Naive B cell (primary cell): ENCODE measurements around the gene MYO3B. TPM values are rescaled to one million over a fixed set of nuclear protein-coding genes. Genes with fewer than 3 reads are reported as not detected.

Source experiments
- ATAC-seq, 2 donors: fragments of 150-1000 bp; cut with Tn5 transposase; 2 replicates each; pipeline ENCODE4 v1.10.0; 2021; ENCODE audit warnings: low read depth in 2 of 2, mild to moderate bottlenecking in 2 of 2, moderate library complexity in 2 of 2
- DNase-seq: peaks from one replicate; pipeline ENCODE4 v3.0.0; 2022
- H3K27ac Mint-ChIP-seq, 6 donors: one replicate each; pipeline ENCODE4 v1.8.0; 2020 to 2022; ENCODE audit warnings: mild to moderate bottlenecking in 6 of 6, mixed read lengths in 6 of 6, moderate library complexity in 5 of 6, inconsistent platforms in 2 of 6
- H3K27me3 Mint-ChIP-seq, 3 donors: one replicate each; pipeline ENCODE4 v1.8.0; 2021 to 2022; ENCODE audit warnings: mixed read lengths in 3 of 3, mild to moderate bottlenecking in 1 of 3
- H3K36me3 Mint-ChIP-seq, 2 donors: one replicate each; pipeline ENCODE4 v1.8.0; 2020 to 2022; ENCODE audit warnings: mixed read lengths in 2 of 2, inconsistent platforms in 1 of 2, mild to moderate bottlenecking in 1 of 2
- H3K4me1 Mint-ChIP-seq, 3 donors: one replicate each; pipeline ENCODE4 v1.8.0; 2020 to 2022; ENCODE audit warnings: mixed read lengths in 3 of 3, inconsistent platforms in 1 of 3, mild to moderate bottlenecking in 1 of 3, moderate library complexity in 1 of 3
- H3K4me3 Mint-ChIP-seq, 8 donors: one replicate each; pipeline ENCODE4 v1.8.0; 2020 to 2022; ENCODE audit warnings: mild to moderate bottlenecking in 8 of 8, mixed read lengths in 8 of 8, moderate library complexity in 8 of 8, inconsistent platforms in 2 of 8
- H3K9me3 Mint-ChIP-seq, 7 donors: one replicate each; pipeline ENCODE4 v1.8.0; 2020 to 2022; ENCODE audit warnings: mixed read lengths in 7 of 7, mild to moderate bottlenecking in 5 of 7, inconsistent platforms in 2 of 7, moderate library complexity in 1 of 7
- polyA plus RNA-seq, 6 donors: library from polyadenylated mRNA; unstranded; fragments of 300-500 nt; fragmentation: Illumina TruSeq; gene quantifications; one replicate each; pipeline ENCODE4 v1.2.3, GENCODE V29; 2021; ENCODE audit warnings: low read depth in 6 of 6

MYO3B gene
- polyA plus RNA-seq, 6 donors from 2014 or later, result not detected

GRCh38 chr2:170509452-170510193 lies 331.7 kb downstream of the MYO3B start:
- Mint-ChIP-seq H3K9me3 (no peaks in the 10 kb centered on the region), H3K4me3 (no peak overlapping the region), H3K27ac (no peak overlapping the region), H3K27me3 (peaks cover 5 to 17% (median 12%) of the 10 kb centered on the region in 3 donors), H3K36me3 (no peaks in the 10 kb centered on the region), H3K4me1 (peaks cover 0 to 5% (median 3%) of the 10 kb centered on the region in 3 donors)
- ATAC-seq (no peak), DNase-seq (no peak)

DNA sequence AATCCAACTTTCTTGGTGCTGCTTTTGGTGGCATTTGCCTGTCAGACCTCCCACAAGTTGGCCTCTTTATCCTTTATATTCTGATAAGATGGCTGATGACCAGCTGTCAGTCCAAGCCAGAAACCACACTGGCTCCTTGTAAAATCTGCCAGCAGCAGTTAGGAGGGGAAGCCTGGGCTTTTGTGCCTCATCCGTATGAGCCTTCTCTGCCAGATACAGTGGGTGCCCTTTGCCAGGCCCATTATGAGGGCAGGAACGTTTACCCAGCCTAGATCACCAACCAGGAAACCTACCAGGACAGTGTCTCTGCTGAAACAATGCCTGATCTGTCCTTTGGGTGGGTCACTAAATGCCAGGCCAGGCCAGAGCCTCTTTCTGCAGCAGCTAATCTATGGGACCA lies 334.3 kb downstream of the MYO3B start:
- ATAC-seq (no peak), DNase-seq (no peak)
- Mint-ChIP-seq H3K36me3 (no peaks in the 10 kb centered on the region), H3K27me3 (peaks cover 0 to 6% (median 5%) of the 10 kb centered on the region in 3 donors), H3K4me3 (no peak overlapping the region), H3K9me3 (no peaks in the 10 kb centered on the region), H3K27ac (no peak overlapping the region), H3K4me1 (no peaks in the 10 kb centered on the region)

GRCh38 chr2:170514140-170514539 lies 336.2 kb downstream of the MYO3B start:
- Mint-ChIP-seq H3K9me3 (no peaks in the 10 kb centered on the region), H3K4me1 (no peaks in the 10 kb centered on the region), H3K36me3 (no peaks in the 10 kb centered on the region), H3K27me3 (no peaks in the 10 kb centered on the region), H3K4me3 (no peak overlapping the region), H3K27ac (no peak overlapping the region)
- DNase-seq (no peak), ATAC-seq (no peak)

- no peaks in the 10 kb centered on the region for H3K36me3 Mint-ChIP-seq
- DNase-seq (no peak), ATAC-seq (no peak)
- no peaks in the 10 kb centered on the region for H3K9me3 Mint-ChIP-seq
- H3K27me3 Mint-ChIP-seq, result no peaks in the 10 kb centered on the region
- H3K4me3 Mint-ChIP-seq, result no peak overlapping the region
- H3K27ac Mint-ChIP-seq, result no peak overlapping the region
- H3K4me1 Mint-ChIP-seq, result no peaks in the 10 kb centered on the region
These were observed 339.6 kb downstream of the MYO3B start for GRCh38 chr2:170517538-170517937.

- H3K4me1 Mint-ChIP-seq, result no peaks in the 10 kb centered on the region
- H3K9me3 Mint-ChIP-seq, result no peaks in the 10 kb centered on the region
- no peaks in the 10 kb centered on the region for H3K27me3 Mint-ChIP-seq
- no peak overlapping the region for H3K4me3 Mint-ChIP-seq
- no peak overlapping the region for H3K27ac Mint-ChIP-seq
- no peak for ATAC-seq
- no peaks in the 10 kb centered on the region for H3K36me3 Mint-ChIP-seq
- DNase-seq, result no peak
These were observed 341.0 kb downstream of the MYO3B start for GRCh38 chr2:170518911-170519310.

DNA sequence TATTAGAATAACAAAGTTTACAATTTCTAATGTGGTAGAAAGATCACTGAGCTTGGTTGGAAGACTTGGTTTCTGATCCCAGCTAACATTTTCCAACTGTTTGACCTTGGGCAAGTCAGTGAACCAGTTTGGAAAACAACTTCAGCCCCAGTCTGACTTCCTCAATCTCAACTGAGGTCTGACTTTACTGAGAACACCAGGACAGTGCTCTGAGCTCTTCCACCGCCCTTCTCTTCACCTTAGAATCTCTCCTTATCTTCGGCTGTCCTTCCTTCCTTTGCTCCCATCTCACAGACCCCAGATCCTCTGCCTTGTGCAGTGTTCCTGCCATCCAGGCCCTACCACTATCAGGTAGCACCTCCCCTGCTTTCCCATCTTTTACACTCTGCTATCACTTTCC lies 343.4 kb downstream of the MYO3B start:
- ATAC-seq (no peak), DNase-seq (no peak)
- no peaks in the 10 kb centered on the region for H3K9me3 Mint-ChIP-seq
- H3K4me1 Mint-ChIP-seq, result no peaks in the 10 kb centered on the region
- H3K4me3 Mint-ChIP-seq, result no peak overlapping the region
- H3K36me3 Mint-ChIP-seq, result no peaks in the 10 kb centered on the region
- H3K27me3 Mint-ChIP-seq, result no peaks in the 10 kb centered on the region
- no peak overlapping the region for H3K27ac Mint-ChIP-seq

GRCh38 chr2:170523506-170523905 lies 345.6 kb downstream of the MYO3B start:
- H3K4me3 Mint-ChIP-seq, result no peak overlapping the region
- no peak overlapping the region for H3K27ac Mint-ChIP-seq
- DNase-seq (no peak), ATAC-seq (no peak)
- no peaks in the 10 kb centered on the region for H3K27me3 Mint-ChIP-seq
- no peaks in the 10 kb centered on the region for H3K36me3 Mint-ChIP-seq
- no peaks in the 10 kb centered on the region for H3K9me3 Mint-ChIP-seq
- H3K4me1 Mint-ChIP-seq, result no peaks in the 10 kb centered on the region

DNA sequence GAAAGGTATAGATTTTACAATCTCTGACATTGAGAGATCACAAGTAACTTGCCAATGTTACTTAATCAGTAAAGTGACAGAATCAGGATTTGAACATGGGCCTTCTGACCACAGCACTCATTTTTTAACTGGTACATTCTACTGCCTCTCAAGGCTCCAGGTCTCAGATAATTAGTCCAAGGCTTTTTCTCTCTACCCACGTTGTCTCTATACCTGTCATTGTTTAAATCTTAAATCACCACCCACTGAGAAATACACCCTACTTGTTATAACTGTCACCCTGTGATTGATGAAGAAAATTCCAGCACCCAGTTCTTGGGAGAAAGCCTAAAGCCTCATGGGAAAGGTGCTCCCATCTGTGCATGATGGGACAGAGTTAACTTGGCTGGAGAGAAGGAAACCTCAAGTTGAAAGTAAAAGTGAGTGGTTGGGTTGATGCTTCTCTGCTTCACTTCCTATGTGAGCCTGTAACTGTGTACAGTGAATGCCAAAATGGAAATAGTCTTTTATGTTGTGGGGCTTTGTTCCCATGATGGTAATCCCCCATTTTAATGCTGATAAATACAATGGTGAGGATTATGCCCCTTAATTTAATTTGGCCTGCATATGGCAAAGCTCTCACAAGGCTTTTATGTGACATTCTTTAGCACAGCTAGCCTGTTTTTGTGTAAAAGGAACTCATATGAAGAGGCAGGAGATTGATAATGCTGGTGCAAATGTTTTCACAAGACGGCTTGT lies 347.1 kb downstream of the MYO3B start:
- Mint-ChIP-seq H3K9me3 (no peaks in the 10 kb centered on the region), H3K27ac (no peak overlapping the region), H3K36me3 (no peaks in the 10 kb centered on the region), H3K4me3 (no peak overlapping the region), H3K27me3 (no peaks in the 10 kb centered on the region), H3K4me1 (no peaks in the 10 kb centered on the region)
- ATAC-seq (no peak), DNase-seq (no peak)

- no peak for ATAC-seq
- Mint-ChIP-seq H3K4me3 (no peak overlapping the region), H3K9me3 (no peaks in the 10 kb centered on the region), H3K27me3 (no peaks in the 10 kb centered on the region), H3K4me1 (no peaks in the 10 kb centered on the region), H3K27ac (no peak overlapping the region), H3K36me3 (no peaks in the 10 kb centered on the region)
- DNase-seq, result no peak
These were observed 347.6 kb downstream of the MYO3B start for GRCh38 chr2:170525566-170525900.

- H3K27me3 Mint-ChIP-seq, result peaks cover 0 to 3% (median 0%) of the 10 kb centered on the region in 3 donors
- ATAC-seq (no peak), DNase-seq (no peak)
- H3K36me3 Mint-ChIP-seq, result no peaks in the 10 kb centered on the region
- no peak overlapping the region for H3K27ac Mint-ChIP-seq
- H3K4me3 Mint-ChIP-seq, result no peak overlapping the region
- peaks cover 0 to 2% (median 0%) of the 10 kb centered on the region in 7 donors for H3K9me3 Mint-ChIP-seq
- no peaks in the 10 kb centered on the region for H3K4me1 Mint-ChIP-seq
These were observed 352.4 kb downstream of the MYO3B start for GRCh38 chr2:170530284-170530745.

DNA sequence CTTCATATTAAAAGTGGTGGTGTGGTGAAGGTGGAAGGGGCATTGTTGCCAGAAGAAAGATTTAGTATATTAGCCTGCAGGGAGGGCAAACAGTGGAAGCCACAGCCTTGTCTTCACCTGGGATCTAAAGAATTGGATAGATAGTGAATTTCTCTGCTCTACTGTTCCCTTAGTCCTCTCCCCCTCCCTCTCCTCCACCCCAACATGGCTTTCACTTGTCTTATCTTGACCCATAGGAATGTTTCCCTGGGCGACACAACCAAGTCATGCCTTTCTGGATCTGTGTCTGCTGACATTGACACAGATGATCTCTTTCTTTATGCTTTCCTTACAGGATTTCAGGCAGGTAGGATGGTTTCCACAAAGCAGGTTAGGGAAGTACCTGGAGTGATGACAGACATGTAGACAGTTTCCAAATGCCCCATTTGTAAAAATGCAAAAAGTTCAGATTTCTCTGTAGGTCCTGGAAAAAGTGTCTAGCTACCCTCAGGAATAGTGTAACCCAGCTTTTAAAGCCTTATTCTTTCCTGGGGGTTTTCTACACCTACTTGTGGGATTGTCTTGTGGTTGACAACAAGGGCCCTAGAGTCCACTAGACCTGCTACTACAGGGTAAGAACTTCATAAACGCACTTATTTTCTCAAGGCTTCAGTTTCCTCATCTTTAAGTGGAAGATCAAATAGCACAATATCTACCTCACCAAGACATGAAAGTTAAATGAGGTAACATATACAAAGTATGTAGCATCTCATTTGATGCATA lies 353.0 kb downstream of the MYO3B start:
- DNase-seq, result no peak
- H3K36me3 Mint-ChIP-seq, result no peaks in the 10 kb centered on the region
- H3K4me3 Mint-ChIP-seq, result no peak overlapping the region
- no peak overlapping the region for H3K27ac Mint-ChIP-seq
- no peak for ATAC-seq
- H3K9me3 Mint-ChIP-seq, result peaks cover 0 to 2% (median 0%) of the 10 kb centered on the region in 7 donors
- peaks cover 0 to 6% (median 0%) of the 10 kb centered on the region in 3 donors for H3K27me3 Mint-ChIP-seq
- no peaks in the 10 kb centered on the region for H3K4me1 Mint-ChIP-seq

DNA sequence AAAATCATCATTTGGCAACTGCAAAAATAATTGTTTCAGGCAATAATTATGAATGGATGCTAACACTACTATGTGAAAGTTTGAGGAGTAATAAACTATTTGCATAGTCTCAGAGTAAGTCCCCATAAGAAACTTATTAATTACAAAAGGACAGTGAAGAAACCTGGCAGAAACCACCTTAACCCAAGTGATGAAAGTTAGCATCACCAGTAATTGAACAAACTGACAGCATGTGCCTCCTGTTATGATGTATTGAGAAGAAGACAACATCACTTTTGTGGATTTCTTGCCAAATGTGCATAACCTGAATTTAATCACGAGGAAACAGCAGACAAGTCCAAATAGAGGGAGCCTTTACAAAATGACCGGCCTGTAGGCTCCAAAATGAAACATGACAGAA lies 353.9 kb downstream of the MYO3B start:
- no peak for ATAC-seq
- H3K9me3 Mint-ChIP-seq, result peaks cover 0 to 2% (median 0%) of the 10 kb centered on the region in 7 donors
- H3K27ac Mint-ChIP-seq, result no peak overlapping the region
- H3K4me1 Mint-ChIP-seq, result no peaks in the 10 kb centered on the region
- no peak for DNase-seq
- H3K36me3 Mint-ChIP-seq, result no peaks in the 10 kb centered on the region
- no peak overlapping the region for H3K4me3 Mint-ChIP-seq
- peaks cover 0 to 8% (median 0%) of the 10 kb centered on the region in 3 donors for H3K27me3 Mint-ChIP-seq

GRCh38 chr2:170533156-170533555 lies 355.2 kb downstream of the MYO3B start:
- H3K4me3 Mint-ChIP-seq, result no peak overlapping the region
- peaks cover 0 to 2% (median 0%) of the 10 kb centered on the region in 7 donors for H3K9me3 Mint-ChIP-seq
- no peak overlapping the region for H3K27ac Mint-ChIP-seq
- H3K27me3 Mint-ChIP-seq, result peaks cover 0 to 8% (median 0%) of the 10 kb centered on the region in 3 donors
- H3K36me3 Mint-ChIP-seq, result no peaks in the 10 kb centered on the region
- DNase-seq, result no peak
- no peak for ATAC-seq
- H3K4me1 Mint-ChIP-seq, result no peaks in the 10 kb centered on the region

DNA sequence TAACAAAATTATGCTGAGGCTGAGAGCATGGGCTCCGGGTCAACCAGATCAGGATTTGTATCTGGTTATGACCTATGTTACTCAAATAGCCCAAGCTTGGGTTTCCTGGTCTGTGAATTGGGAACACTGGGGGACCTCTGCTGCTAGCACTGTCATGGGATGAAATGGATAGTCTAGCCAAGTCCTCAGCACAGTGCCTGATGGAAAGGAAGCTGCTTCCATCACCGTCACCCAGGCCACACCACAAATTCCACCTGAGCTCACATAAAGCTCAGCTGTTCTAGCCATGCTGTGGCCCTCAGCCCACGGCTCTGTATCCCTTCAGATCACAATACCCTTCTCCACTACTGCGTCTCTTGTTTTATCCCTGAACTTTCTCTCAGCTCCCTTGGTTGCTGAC lies 357.6 kb downstream of the MYO3B start:
- peaks cover 0 to 2% (median 0%) of the 10 kb centered on the region in 7 donors for H3K9me3 Mint-ChIP-seq
- no peaks in the 10 kb centered on the region for H3K36me3 Mint-ChIP-seq
- DNase-seq (no peak), ATAC-seq (no peak)
- H3K4me1 Mint-ChIP-seq, result no peaks in the 10 kb centered on the region
- H3K27ac Mint-ChIP-seq, result no peak overlapping the region
- H3K4me3 Mint-ChIP-seq, result no peak overlapping the region
- peaks cover 0 to 8% (median 0%) of the 10 kb centered on the region in 3 donors for H3K27me3 Mint-ChIP-seq
